Measurements from ENCODE around the gene ST6GALNAC2. TPM values are rescaled to one million over a fixed set of nuclear protein-coding genes. Genes with fewer than 3 reads are reported as not detected.

The ST6GALNAC2 gene
- polyA plus RNA-seq, 1 donor, result 3.9 TPM

DNA sequence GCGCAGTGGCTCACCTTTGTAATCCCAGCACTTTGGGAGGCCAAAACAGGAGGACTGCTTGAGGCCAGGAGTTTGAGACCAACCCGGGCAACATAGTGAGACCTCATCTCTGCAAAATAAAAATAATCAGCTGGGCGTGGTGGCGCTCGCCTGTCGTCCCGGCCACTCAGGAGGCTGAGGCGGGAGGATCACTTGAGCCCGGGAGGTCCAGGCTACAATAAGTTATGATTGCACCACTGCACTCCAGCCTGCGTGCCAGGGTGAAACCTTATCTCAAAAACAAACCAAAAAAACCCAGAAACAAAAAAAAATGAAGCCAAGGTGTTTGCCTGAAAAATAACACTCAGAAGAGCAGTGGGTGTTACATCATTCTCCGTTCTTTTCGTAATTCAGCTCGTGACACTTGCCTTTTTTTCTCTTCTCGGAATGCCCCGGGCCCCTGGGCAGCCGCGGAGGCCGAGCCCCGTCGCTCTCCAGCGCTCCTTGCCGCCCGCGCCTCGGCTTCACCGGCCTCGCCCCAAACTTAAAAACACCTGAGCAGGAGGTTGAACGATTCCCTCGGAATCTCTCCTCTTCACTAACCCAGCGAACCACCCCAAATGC is 28.8 kb downstream of the ST6GALNAC2 start:
- Histone ChIP-seq H3K36me3 (ENCODE audit: control insufficient read depth, insufficient read depth, low read length) (peaks cover 16% of the 10 kb centered on the region), H3K4me3 (ENCODE audit: low read length) (peak overlapping the region; percentile 70), H3K4me1 (ENCODE audit: control insufficient read depth, insufficient read depth, low read length) (peaks cover 14% of the 10 kb centered on the region), H3K9me3 (ENCODE audit: control insufficient read depth, low read depth, low read length) (no peaks in the 10 kb centered on the region), H3K27me3 (ENCODE audit: control insufficient read depth, insufficient read depth, low read length) (no peaks in the 10 kb centered on the region), H3K27ac (ENCODE audit: low read length) (peak overlapping the region; percentile 73)
- DNase-seq, result no peak
- no CpG with 5 or more reads among the region's 30 CpGs for WGBS (ENCODE audit: insufficient coverage, low lambda C conversion rate)

DNA sequence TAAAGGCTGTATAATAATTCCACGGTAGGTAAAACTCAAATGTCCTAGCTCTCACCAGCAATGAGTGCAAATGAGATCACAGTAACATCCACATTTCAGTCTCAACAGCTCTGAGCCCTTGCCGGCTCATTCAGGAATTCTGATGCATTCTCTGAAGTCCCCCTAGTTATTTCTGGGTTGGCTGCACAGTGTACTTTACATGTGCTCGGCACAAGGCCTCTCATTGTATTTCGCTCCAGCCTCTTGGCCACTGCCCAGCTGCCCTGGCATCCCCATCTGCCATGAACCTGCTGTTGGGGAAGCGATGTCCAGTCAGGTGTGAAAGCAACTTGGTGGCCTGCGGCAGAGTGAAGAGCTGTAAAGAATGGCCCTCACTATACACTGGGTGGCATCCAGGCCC is 31.5 kb downstream of the ST6GALNAC2 start:
- no CpG with 5 or more reads among the region's 6 CpGs for WGBS (ENCODE audit: insufficient coverage, low lambda C conversion rate)

DNA sequence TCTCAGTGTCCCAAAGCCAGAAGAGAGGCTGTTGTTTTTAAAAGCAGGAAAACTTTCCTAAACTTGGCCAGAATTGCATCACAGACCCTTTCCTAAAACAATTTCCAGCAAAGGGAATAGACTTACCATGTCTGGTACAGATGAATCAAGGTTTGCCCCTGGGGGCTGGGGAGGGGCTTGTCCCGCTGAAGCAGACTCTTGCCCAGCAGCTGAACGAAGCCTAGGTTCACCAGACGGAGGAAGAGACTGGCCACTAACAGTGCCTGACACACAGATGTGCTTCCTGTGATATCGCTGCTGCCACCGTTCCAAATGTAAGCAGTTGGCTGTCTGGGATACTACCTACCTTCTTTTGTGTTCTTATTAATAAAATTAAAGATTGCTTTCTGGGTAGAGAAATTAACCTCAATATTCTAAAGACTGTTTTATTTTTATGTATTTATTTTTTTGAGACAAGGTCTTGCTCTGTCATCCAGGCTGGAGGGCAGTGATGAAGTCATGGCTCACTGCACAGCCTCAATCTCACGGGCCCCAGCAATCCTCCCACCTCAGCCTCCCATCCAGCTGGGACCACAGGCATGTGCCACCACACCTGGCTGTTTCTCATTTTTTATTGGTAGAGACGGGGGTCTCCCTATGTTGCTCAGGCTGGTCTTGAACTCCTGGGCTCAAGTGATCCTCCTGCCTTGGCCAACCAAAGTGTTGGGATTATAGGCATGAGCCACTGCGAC is 32.3 kb downstream of the ST6GALNAC2 start:
- no peak for DNase-seq
- H3K27ac ChIP-seq (ENCODE audit: low read length), result no peak overlapping the region
- no peaks in the 10 kb centered on the region for H3K36me3 ChIP-seq (ENCODE audit: control insufficient read depth, insufficient read depth, low read length)
- WGBS (ENCODE audit: insufficient coverage, low lambda C conversion rate), result no CpG with 5 or more reads among the region's 8 CpGs
- no peaks in the 10 kb centered on the region for H3K9me3 ChIP-seq (ENCODE audit: control insufficient read depth, low read depth, low read length)
- H3K4me1 ChIP-seq (ENCODE audit: control insufficient read depth, insufficient read depth, low read length), result peaks cover 9% of the 10 kb centered on the region
- H3K27me3 ChIP-seq (ENCODE audit: control insufficient read depth, insufficient read depth, low read length), result no peaks in the 10 kb centered on the region
- no peak overlapping the region for H3K4me3 ChIP-seq (ENCODE audit: low read length)

More for the DNA sequence above, 31.5 kb downstream of the ST6GALNAC2 start:
- Histone ChIP-seq H3K27ac (ENCODE audit: low read length) (no peak overlapping the region), H3K27me3 (ENCODE audit: control insufficient read depth, insufficient read depth, low read length) (no peaks in the 10 kb centered on the region), H3K4me1 (ENCODE audit: control insufficient read depth, insufficient read depth, low read length) (peaks cover 13% of the 10 kb centered on the region), H3K9me3 (ENCODE audit: control insufficient read depth, low read depth, low read length) (no peaks in the 10 kb centered on the region), H3K36me3 (ENCODE audit: control insufficient read depth, insufficient read depth, low read length) (no peaks in the 10 kb centered on the region), H3K4me3 (ENCODE audit: low read length) (no peak overlapping the region)
- no peak for DNase-seq

DNA sequence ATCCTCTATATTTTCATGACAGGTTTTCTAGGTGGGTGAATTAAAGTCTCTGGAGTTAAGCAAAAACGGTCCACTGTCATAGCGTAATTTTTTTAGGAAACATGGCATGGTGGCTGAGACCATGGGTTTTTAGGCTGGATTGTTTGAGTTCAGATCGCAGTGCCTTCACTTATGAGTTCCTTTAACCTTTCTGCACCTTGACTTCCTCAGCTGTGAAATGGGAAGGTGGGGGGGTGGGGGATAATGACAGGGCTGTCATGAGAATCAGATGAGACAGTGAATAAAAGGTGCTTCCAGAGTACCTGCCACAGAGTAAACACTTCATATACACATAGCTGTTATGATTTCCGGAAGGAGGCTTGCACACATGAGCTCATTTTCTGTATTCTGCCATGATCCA is 34.0 kb downstream of the ST6GALNAC2 start:
- Histone ChIP-seq H3K36me3 (ENCODE audit: control insufficient read depth, insufficient read depth, low read length) (no peaks in the 10 kb centered on the region), H3K9me3 (ENCODE audit: control insufficient read depth, low read depth, low read length) (no peaks in the 10 kb centered on the region), H3K4me3 (ENCODE audit: low read length) (no peak overlapping the region), H3K27ac (ENCODE audit: low read length) (no peak overlapping the region), H3K27me3 (ENCODE audit: control insufficient read depth, insufficient read depth, low read length) (no peaks in the 10 kb centered on the region), H3K4me1 (ENCODE audit: control insufficient read depth, insufficient read depth, low read length) (peaks cover 13% of the 10 kb centered on the region)
- no CpG with 5 or more reads among the region's 4 CpGs for WGBS (ENCODE audit: insufficient coverage, low lambda C conversion rate)
- no peak for DNase-seq

DNA sequence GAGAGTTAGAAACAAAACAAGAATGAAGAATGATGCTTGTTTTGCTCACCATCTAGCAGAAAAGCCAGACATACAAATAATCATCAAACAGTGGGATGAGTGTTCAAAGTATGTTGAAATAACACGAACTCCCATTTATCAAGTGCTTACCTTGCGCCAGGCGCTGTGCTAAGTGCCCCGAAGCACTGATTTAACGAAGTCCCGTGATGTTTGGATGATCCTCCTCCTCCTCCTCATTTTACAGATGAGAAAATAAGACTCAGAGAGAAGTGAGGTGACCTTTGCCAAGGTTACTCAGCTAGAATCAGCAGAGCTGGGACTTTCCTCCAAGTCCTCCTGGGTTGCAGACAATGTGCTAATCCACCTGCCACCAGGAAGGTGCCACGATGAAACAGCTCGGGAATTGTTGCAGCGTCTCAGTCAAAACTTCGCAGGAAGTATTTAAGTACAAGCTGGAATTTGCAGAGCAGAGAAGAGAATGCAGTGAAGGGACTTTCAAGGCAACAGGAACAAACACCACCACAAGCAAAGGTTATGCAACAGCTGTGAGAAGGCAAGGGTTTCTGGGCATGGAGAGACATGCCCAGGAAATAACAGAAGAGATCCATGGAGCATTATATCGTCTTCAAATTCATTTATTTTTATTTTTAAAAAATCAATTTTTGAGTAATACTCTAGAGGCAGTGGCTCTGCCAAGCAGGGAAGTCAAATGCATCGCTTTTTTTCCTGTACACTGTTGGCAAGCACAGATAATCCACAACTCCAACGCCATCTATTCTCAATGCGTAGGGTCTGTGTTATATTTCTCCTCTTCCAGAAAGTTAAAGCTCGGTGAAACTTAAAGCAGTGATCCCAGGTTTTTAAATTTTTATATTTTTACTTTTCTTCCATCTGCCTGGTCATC is 34.7 kb downstream of the ST6GALNAC2 start:
- Histone ChIP-seq H3K27me3 (ENCODE audit: control insufficient read depth, insufficient read depth, low read length) (no peaks in the 10 kb centered on the region), H3K9me3 (ENCODE audit: control insufficient read depth, low read depth, low read length) (no peaks in the 10 kb centered on the region), H3K4me3 (ENCODE audit: low read length) (no peak overlapping the region), H3K36me3 (ENCODE audit: control insufficient read depth, insufficient read depth, low read length) (no peaks in the 10 kb centered on the region), H3K4me1 (ENCODE audit: control insufficient read depth, insufficient read depth, low read length) (peaks cover 12% of the 10 kb centered on the region), H3K27ac (ENCODE audit: low read length) (no peak overlapping the region)
- 100% methylated on average over 2 of the region's 15 CpGs for WGBS (ENCODE audit: insufficient coverage, low lambda C conversion rate)
- peak in 1 of 2 donors; percentile 36 for DNase-seq

DNA sequence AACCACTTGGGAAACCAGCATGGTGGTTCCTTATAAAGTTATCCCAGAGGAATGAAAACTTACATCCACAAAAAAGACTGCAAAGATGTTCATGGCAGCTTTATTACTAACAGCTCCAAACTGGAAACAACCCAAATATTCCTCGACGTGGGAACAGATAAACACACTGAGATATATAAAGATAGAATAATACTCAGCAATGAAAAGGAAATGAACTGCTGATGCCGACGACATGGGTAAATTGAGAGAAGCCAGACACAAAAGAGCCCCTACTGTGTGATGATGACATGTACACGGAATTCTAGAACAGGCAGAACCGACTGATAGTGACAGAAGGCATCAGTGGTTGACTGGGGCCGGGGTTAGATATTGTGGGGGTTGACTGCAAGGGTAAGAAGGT is 36.1 kb downstream of the ST6GALNAC2 start:
- H3K36me3 ChIP-seq (ENCODE audit: control insufficient read depth, insufficient read depth, low read length), result no peaks in the 10 kb centered on the region
- no CpG with 5 or more reads among the region's 7 CpGs for WGBS (ENCODE audit: insufficient coverage, low lambda C conversion rate)
- no peak overlapping the region for H3K4me3 ChIP-seq (ENCODE audit: low read length)
- peaks cover 3% of the 10 kb centered on the region for H3K27me3 ChIP-seq (ENCODE audit: control insufficient read depth, insufficient read depth, low read length)
- peaks cover 12% of the 10 kb centered on the region for H3K4me1 ChIP-seq (ENCODE audit: control insufficient read depth, insufficient read depth, low read length)
- no peaks in the 10 kb centered on the region for H3K9me3 ChIP-seq (ENCODE audit: control insufficient read depth, low read depth, low read length)
- no peak for DNase-seq
- no peak overlapping the region for H3K27ac ChIP-seq (ENCODE audit: low read length)

DNA sequence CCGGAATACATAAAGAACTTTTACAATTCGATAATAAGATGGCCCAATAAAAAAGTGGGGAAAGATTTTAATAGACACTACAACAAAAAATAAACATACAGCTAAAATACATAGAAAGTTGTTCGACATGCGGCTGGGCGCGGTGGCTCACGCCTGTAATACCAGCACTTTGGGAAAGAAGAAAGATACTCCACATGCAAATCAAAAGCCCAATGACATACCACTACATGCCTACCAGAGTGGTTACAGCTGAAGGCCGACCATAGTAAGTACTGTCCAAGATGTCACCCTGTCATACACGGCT is 36.5 kb downstream of the ST6GALNAC2 start:
- Histone ChIP-seq H3K27ac (ENCODE audit: low read length) (no peak overlapping the region), H3K4me1 (ENCODE audit: control insufficient read depth, insufficient read depth, low read length) (peaks cover 12% of the 10 kb centered on the region), H3K4me3 (ENCODE audit: low read length) (no peak overlapping the region), H3K9me3 (ENCODE audit: control insufficient read depth, low read depth, low read length) (peaks cover under 1% of the 10 kb centered on the region), H3K27me3 (ENCODE audit: control insufficient read depth, insufficient read depth, low read length) (peaks cover 7% of the 10 kb centered on the region), H3K36me3 (ENCODE audit: control insufficient read depth, insufficient read depth, low read length) (no peaks in the 10 kb centered on the region)
- 91% methylated on average over 7 of the region's 9 CpGs for WGBS (ENCODE audit: insufficient coverage, low lambda C conversion rate)
- DNase-seq, result no peak

DNA sequence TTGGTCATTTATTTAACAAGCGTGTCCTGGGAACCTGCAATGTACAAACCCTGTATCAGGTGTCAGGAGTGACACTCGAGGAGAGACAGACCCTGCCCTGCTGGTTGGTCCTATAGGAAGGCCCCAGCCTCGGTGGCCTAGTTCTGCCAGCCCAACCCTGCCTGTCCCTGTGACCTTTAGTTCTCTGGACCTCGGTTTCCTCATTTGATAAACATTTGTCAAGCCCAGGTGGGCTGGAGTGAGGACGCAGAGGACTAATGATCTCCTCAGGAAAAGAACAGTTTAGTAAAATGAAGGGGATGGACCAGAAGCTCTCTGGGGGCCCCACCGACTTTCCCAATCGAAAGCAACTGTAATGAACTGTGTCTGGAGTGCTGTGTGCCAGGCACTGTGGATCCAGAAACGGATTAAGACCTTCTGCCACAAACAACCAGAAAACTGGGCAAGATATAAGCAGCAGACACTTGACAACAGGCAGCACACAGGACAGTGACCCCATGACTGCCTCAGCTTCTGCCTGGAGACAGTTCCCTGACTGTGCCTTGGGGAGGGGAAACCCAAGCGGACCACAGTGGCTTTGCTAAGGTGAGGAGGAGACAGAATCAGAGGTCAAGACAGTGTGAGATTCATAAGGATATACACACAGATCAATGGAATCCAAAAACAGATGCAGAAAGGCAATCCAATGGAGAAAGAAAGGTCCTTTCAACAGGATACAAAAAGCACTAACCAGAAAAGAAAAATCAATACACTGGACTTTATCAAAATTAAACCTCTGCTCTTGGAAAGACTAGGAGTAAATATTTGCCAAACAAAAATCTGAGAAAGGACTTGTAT is 37.1 kb downstream of the ST6GALNAC2 start:
- Histone ChIP-seq H3K36me3 (ENCODE audit: control insufficient read depth, insufficient read depth, low read length) (no peaks in the 10 kb centered on the region), H3K4me3 (ENCODE audit: low read length) (no peak overlapping the region), H3K9me3 (ENCODE audit: control insufficient read depth, low read depth, low read length) (peaks cover 3% of the 10 kb centered on the region), H3K4me1 (ENCODE audit: control insufficient read depth, insufficient read depth, low read length) (peaks cover 12% of the 10 kb centered on the region), H3K27me3 (ENCODE audit: control insufficient read depth, insufficient read depth, low read length) (peaks cover 13% of the 10 kb centered on the region), H3K27ac (ENCODE audit: low read length) (no peak overlapping the region)
- WGBS (ENCODE audit: insufficient coverage, low lambda C conversion rate), result no CpG with 5 or more reads among the region's 9 CpGs
- DNase-seq, result no peak

DNA sequence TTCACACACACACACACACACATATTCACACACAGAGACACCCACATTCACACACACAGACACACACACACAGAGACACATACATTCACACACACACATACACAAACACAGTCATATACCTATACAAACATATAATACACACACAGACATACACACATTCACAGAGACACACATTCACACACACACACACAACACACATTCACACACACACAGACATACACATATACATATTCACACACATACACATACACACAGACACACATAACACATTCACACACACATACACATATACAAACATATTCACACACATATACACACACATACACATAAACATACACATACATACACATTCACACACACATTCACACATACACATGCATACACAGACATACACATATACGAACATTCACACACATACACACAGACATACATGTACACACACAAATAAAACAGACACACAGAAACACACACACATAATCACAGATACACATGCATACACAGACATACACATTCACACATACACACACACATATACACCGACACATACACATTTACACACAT is 37.9 kb downstream of the ST6GALNAC2 start:
- DNase-seq, result no peak
- Histone ChIP-seq H3K27me3 (ENCODE audit: control insufficient read depth, insufficient read depth, low read length) (peaks cover 20% of the 10 kb centered on the region), H3K36me3 (ENCODE audit: control insufficient read depth, insufficient read depth, low read length) (no peaks in the 10 kb centered on the region), H3K9me3 (ENCODE audit: control insufficient read depth, low read depth, low read length) (peaks cover 3% of the 10 kb centered on the region), H3K4me3 (ENCODE audit: low read length) (no peak overlapping the region), H3K27ac (ENCODE audit: low read length) (no peak overlapping the region), H3K4me1 (ENCODE audit: control insufficient read depth, insufficient read depth, low read length) (peaks cover 12% of the 10 kb centered on the region)
- WGBS (ENCODE audit: insufficient coverage, low lambda C conversion rate), result no CpG with 5 or more reads among the region's 2 CpGs

All from large intestine (tissue), 3 donors.